Aorta (tissue), 5 donors: ENCODE measurements around the gene DHRS7C. TPM values are rescaled to one million over a fixed set of nuclear protein-coding genes. Genes with fewer than 3 reads are reported as not detected.

Source experiments
- ATAC-seq: fragments of 200-7000 bp; cut with Tn5 transposase; one replicate; pipeline ENCODE4 v1.9.1; 2022; ENCODE audit warnings: moderate library complexity; ENCODE audit not compliant: low FRiP score
- DNase-seq, 2 donors: peaks; one replicate each; pipeline ENCODE4 v3.0.0-alpha.2; 2020
- H3K27ac ChIP-seq, 2 donors: one replicate each; pipeline ENCODE4 v1.5.1; 2013; ENCODE audit warnings: low read length in 2 of 2, mild to moderate bottlenecking in 2 of 2, moderate library complexity in 2 of 2, control low read depth in 1 of 2, inconsistent platforms in 1 of 2, low read depth in 1 of 2
- H3K27me3 ChIP-seq, 2 donors: one replicate each; pipeline ENCODE4 v1.6.1; 2013; ENCODE audit warnings: control low read depth in 1 of 2, low read length in 1 of 2, mild to moderate bottlenecking in 1 of 2, moderate library complexity in 1 of 2; ENCODE audit not compliant: insufficient read depth in 2 of 2, control insufficient read depth in 1 of 2
- H3K36me3 ChIP-seq, 2 donors: one replicate each; pipeline ENCODE4 v1.6.1; 2013; ENCODE audit warnings: control low read depth in 1 of 2, low read length in 1 of 2, mild to moderate bottlenecking in 1 of 2; ENCODE audit not compliant: insufficient read depth in 2 of 2, control insufficient read depth in 1 of 2
- H3K4me1 ChIP-seq, 2 donors: one replicate each; pipeline ENCODE4 v1.6.1; 2013; ENCODE audit warnings: low read length in 2 of 2, control low read depth in 1 of 2, mild to moderate bottlenecking in 1 of 2, moderate library complexity in 1 of 2; ENCODE audit not compliant: insufficient read depth in 2 of 2, control insufficient read depth in 1 of 2
- H3K4me3 ChIP-seq, 2 donors: one replicate each; pipeline ENCODE4 v1.5.1; 2013; ENCODE audit warnings: low read length in 2 of 2, control low read depth in 1 of 2, mild to moderate bottlenecking in 1 of 2
- H3K9me3 ChIP-seq: one replicate; pipeline ENCODE4 v1.6.1; 2013; ENCODE audit warnings: mild to moderate bottlenecking, low read length; ENCODE audit not compliant: control insufficient read depth
- WGBS, 2 donors: extraction: QIAGEN DNeasy Blood & Tissue Kit; methylation state at CpG; one replicate each; pipeline ENCODE4 v1.1.7; 2013; 5-methylcytosine and 5-hydroxymethylcytosine counted together
- intact Hi-C, 2 donors: fragments of 100-400 bp; cut with DNase I; formaldehyde crosslinking; loops; one replicate each; pipeline versions ENCODE4 v1.14.2 to v1.15.0; 2022
- polyA plus RNA-seq, 2 donors: library from polyadenylated mRNA; stranded (reverse); fragments of 200-250 nt; gene quantifications; one replicate each; pipeline ENCODE4 v1.2.3, GENCODE V29; 2013
- total RNA-seq, 2 donors: library from RNA; stranded (reverse); fragmentation: NEBNext Ultra II Directional; extraction: Animal tissue kit (Norgen Biotek cat#: 25700); gene quantifications; one replicate each; pipeline ENCODE4 v1.2.1, GENCODE V29; 2021
- donor health status: healthy with polysubstance abuse.
- donor health status: Bipolar disorder and iron deficiency.
- donor health status: DM: no; HTN: no; CAD: no.
- donor health status: DM: no; HTN: no; CAD: no.
- donor health status: DM: yes; HTN: yes; CAD: no.

The DHRS7C gene
- total and polyA plus RNA-seq, 4 donors, result not detected

DNA sequence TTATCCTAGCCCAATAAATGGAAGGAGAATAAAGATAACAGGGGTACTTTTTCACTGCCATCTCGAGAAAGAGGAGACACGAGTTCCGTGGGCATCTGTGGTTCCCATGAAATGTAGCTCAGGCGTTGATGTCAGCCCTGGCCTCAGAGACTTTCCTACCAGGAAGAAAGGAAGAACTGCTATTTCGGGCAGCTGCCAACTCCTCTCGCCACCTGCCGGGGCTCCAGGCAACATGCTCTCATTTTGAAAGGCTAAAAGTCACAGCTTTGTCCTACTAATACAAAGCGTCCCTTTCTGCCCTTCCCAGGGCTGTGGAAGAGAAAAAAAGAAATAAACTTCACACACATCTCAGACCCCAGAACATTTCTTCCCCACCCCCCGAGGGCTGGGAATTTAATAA lies 65.8 kb downstream of the DHRS7C start:
- H3K4me3 ChIP-seq, result no peak overlapping the region
- intact Hi-C loops, result no loop called here
- no peaks in the 10 kb centered on the region for H3K36me3 ChIP-seq
- ATAC-seq (no peak), DNase-seq (no peak)
- H3K9me3 ChIP-seq, result no peaks in the 10 kb centered on the region
- H3K4me1 ChIP-seq, result no peaks in the 10 kb centered on the region
- 24 to 44% methylated on average over 9 of the region's 9 CpGs for WGBS, 2 donors
- peaks cover 0 to 2% of the 10 kb centered on the region in 2 donors for H3K27me3 ChIP-seq
- H3K27ac ChIP-seq, result no peak overlapping the region

Other genes starting within 250 kb of the DHRS7C start
- 10 to 100 TPM; 57.4 to 63.4 TPM for gene STX8, start 215.8 kb downstream of the DHRS7C start, total RNA-seq
- 100 to 1,000 TPM in 1 of 2 donors, 10 to 100 TPM in 1; 73.6 to 108 TPM for gene STX8, start 215.8 kb downstream of the DHRS7C start, polyA plus RNA-seq
- gene CFAP52, start 214.9 kb downstream of the DHRS7C start, total RNA-seq, result under 1 TPM in 1 of 2 donors, not detected in 1; 0.39 TPM
- not detected for gene CFAP52, start 214.9 kb downstream of the DHRS7C start, polyA plus RNA-seq
- gene USP43, start 146.1 kb downstream of the DHRS7C start, total RNA-seq, result under 1 TPM in 1 of 2 donors, not detected in 1; 0.33 TPM
- gene USP43, start 146.1 kb downstream of the DHRS7C start, polyA plus RNA-seq, result under 1 TPM in 1 of 2 donors, not detected in 1; 0.88 TPM
- gene GSG1L2, start 30.5 kb upstream of the DHRS7C start, total RNA-seq, result not detected
- gene GSG1L2, start 30.5 kb upstream of the DHRS7C start, polyA plus RNA-seq, result not detected
- 1 to 10 TPM in 1 of 2 donors, not detected in 1; 9.7 TPM for gene GLP2R, start 34.3 kb upstream of the DHRS7C start, total RNA-seq
- 1 to 10 TPM in 1 of 2 donors, under 1 TPM in 1; 0.61 to 1.3 TPM for gene GLP2R, start 34.3 kb upstream of the DHRS7C start, polyA plus RNA-seq
- 1 to 10 TPM in 1 of 2 donors, under 1 TPM in 1; 0.23 to 1.0 TPM for gene RCVRN, start 113.7 kb upstream of the DHRS7C start, total RNA-seq
- gene RCVRN, start 113.7 kb upstream of the DHRS7C start, polyA plus RNA-seq, result not detected